ENCODE results near the gene PCMT1. TPM values are rescaled to one million over a fixed set of nuclear protein-coding genes. Genes with fewer than 3 reads are reported as not detected.
"Not testable (repeated sequence)": the region's sequence is repeated elsewhere in the genome, so short reads cannot be mapped to it uniquely, and the experiment has no call there.

PCMT1 gene
- total RNA-seq, 1 donor from 2014 or later: 133 TPM

DNA sequence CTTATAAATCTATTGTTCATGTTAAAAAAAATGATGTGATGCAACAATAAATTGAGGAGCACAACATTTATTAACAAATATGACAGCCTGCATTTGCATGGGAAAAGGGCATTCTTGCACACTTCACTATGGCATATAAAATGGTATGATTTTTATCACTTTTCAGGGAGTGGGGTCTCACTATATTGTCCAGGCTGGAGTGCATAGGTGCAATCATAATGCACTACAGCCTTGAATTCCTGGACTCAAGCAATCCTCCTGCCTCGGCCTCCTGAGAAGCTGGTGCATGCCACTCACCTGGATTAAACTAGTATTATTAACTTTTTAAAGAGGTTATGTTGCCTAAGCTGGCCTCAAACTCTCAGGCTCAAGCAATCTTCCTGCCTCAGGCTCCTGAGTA lies 14.6 kb upstream of the PCMT1 start:
- Histone ChIP-seq H3K9me3 (ENCODE audit: low read depth) (no peaks in the 10 kb centered on the region), H2AFZ (replicated peaks) (no peak overlapping the region), H3K4me2 (no peak overlapping the region), H3K9ac (no peak overlapping the region), H3K27me3 (no peaks in the 10 kb centered on the region), H3K79me2 (ENCODE audit: low read depth) (no peaks in the 10 kb centered on the region), H3K27ac (no peak overlapping the region), H3F3A (ENCODE audit: low read depth) (no peaks in the 10 kb centered on the region), H3K4me1 (no peaks in the 10 kb centered on the region), H4K20me1 (ENCODE audit: low read depth) (no peaks in the 10 kb centered on the region), H3K36me3 (peaks cover 15% of the 10 kb centered on the region), H3K4me3 (no peak overlapping the region)
- Mint-ChIP-seq H3K4me1 (no peaks in the 10 kb centered on the region), H3K9me3 (no peaks in the 10 kb centered on the region), H3K27me3 (ENCODE audit: insufficient read depth, low read depth) (no peaks in the 10 kb centered on the region), H3K4me3 (no peak overlapping the region), H3K27ac (no peak overlapping the region), H3K36me3 (peaks cover 12% of the 10 kb centered on the region)
- no peak for DNase-seq (ENCODE audit: low spot score)
- no peak for TF ChIP-seq EZH2 (IDR thresholded peaks at IDR 0.05)
- TF ChIP-seq, protein P1, sequence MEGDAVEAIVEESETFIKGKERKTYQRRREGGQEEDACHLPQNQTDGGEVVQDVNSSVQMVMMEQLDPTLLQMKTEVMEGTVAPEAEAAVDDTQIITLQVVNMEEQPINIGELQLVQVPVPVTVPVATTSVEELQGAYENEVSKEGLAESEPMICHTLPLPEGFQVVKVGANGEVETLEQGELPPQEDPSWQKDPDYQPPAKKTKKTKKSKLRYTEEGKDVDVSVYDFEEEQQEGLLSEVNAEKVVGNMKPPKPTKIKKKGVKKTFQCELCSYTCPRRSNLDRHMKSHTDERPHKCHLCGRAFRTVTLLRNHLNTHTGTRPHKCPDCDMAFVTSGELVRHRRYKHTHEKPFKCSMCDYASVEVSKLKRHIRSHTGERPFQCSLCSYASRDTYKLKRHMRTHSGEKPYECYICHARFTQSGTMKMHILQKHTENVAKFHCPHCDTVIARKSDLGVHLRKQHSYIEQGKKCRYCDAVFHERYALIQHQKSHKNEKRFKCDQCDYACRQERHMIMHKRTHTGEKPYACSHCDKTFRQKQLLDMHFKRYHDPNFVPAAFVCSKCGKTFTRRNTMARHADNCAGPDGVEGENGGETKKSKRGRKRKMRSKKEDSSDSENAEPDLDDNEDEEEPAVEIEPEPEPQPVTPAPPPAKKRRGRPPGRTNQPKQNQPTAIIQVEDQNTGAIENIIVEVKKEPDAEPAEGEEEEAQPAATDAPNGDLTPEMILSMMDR (IDR thresholded peaks at IDR 0.05): no peak
- no peak for TF ChIP-seq EZH2phosphoT487 (IDR thresholded peaks at IDR 0.05)

DNA sequence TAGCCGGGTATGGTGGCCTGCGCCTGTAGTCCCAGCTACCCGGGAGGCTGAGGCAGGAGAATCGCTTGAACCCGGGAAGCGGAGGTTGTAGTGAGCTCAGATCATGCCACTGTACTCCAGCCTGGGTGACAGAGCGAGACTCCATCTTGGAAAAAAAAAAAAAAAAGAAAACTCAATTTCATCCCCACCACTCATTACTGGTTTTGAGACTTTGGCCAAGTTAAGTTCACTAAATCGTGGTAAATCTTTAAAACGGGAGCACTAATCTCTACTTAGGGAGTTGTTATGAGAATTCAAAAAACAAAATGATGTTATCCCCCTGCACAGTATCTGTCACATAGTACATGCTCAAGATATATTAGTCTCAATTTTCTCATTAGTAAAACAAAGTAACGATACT lies 4.3 kb upstream of the PCMT1 start:
- peak overlapping the region; percentile 76 for H3K4me2 ChIP-seq
- not testable (repeated sequence) for H2AFZ ChIP-seq (replicated peaks)

DNA sequence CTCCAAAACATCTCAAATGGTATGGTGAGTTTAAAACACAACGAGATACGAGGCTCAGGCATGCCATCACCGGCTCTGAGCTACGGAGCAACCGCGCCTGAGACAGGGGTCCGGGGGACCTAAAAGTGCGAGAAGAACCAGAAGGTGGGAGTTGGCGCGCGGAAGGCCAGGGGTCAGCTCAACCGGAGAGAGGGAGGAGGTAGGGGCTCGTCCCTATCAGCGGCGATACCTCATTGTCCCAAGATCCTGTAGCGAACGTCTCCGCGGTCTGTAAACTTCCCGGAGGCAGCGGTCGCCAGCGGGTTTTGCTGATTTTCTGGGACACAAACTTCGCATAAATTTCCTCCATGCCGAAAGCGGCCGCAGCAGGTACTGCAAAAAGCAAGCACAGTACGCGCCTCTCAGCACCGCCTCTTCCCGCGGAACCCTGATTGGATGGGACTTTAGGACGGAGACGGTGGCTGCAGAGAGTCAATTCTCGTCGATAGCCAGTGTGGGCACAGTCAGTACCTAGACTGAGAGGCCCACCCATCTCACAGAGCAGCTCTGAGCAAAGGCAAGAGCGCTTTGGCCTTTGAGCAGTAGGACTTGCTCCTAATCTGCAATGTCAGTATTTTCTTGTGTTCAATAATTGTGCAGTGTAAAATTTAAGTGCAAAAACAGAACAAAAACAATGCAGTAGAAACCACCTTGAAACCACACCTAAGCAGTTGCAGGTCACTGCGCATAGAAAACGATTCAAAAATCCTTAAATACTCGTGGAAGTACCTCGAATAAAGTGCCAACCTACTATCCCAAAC lies 3.2 kb upstream of the PCMT1 start, which contains the start of gene NUP43:
Gene NUP43, minus strand, starts transcription at position 383 of the 800 bp plus-strand sequence. Its CDS starts 34 bp downstream, at position 349.
- H3F3A ChIP-seq (ENCODE audit: low read depth): peaks cover 20% of the 10 kb centered on the region
- no peaks in the 10 kb centered on the region for H3K9me3 Mint-ChIP-seq
- peak within 1 kb of the TSS; percentile 67 for H2AFZ ChIP-seq (replicated peaks)
- DNase-seq (ENCODE audit: low spot score): peak; percentile 92
- H3K4me3 ChIP-seq: peak within 1 kb of the TSS; percentile 73
- peaks cover 7% of the 10 kb centered on the region for H3K36me3 Mint-ChIP-seq
- no peaks in the 10 kb centered on the region for H3K27me3 Mint-ChIP-seq (ENCODE audit: insufficient read depth, low read depth)
- peak within 1 kb of the TSS; percentile 93 for H3K27ac Mint-ChIP-seq
- no peaks in the 10 kb centered on the region for H3K36me3 ChIP-seq
- no peaks in the 10 kb centered on the region for H3K9me3 ChIP-seq (ENCODE audit: low read depth)
- peak within 1 kb of the TSS; percentile 32 for H3K27ac ChIP-seq
- peaks cover 14% of the 10 kb centered on the region for H3K4me1 ChIP-seq
- no peaks in the 10 kb centered on the region for H3K27me3 ChIP-seq
- H3K4me3 Mint-ChIP-seq: peak within 1 kb of the TSS; percentile 98
- H3K79me2 ChIP-seq (ENCODE audit: low read depth): peaks cover 49% of the 10 kb centered on the region
- peak within 1 kb of the TSS; percentile 76 for H3K4me2 ChIP-seq
- H3K4me1 Mint-ChIP-seq: peaks cover 22% of the 10 kb centered on the region
- TF ChIP-seq EZH2phosphoT487 (IDR thresholded peaks at IDR 0.05) (no peak), EZH2 (IDR thresholded peaks at IDR 0.05) (no peak)
- TF ChIP-seq, protein P1 (IDR thresholded peaks at IDR 0.05): peak; percentile 46
- H3K9ac ChIP-seq: peak within 1 kb of the TSS; percentile 70
- peaks cover 13% of the 10 kb centered on the region for H4K20me1 ChIP-seq (ENCODE audit: low read depth)

More for the DNA sequence above, 4.3 kb upstream of the PCMT1 start:
- not testable (repeated sequence) for H3K9me3 Mint-ChIP-seq; H3K4me1 ChIP-seq; H3K27me3 ChIP-seq; H3K27ac Mint-ChIP-seq; H3K9me3 ChIP-seq (ENCODE audit: low read depth); H4K20me1 ChIP-seq (ENCODE audit: low read depth); DNase-seq (ENCODE audit: low spot score); H3K27ac ChIP-seq; H3K36me3 ChIP-seq; H3K27me3 Mint-ChIP-seq (ENCODE audit: insufficient read depth, low read depth)
- Histone ChIP-seq H3K79me2 (ENCODE audit: low read depth) (peaks cover 38% of the 10 kb centered on the region), H3F3A (ENCODE audit: low read depth) (peaks cover 15% of the 10 kb centered on the region), H3K9ac (peak overlapping the region; percentile 70), H3K4me3 (peak overlapping the region; percentile 73)
- Mint-ChIP-seq H3K4me3 (peak overlapping the region; percentile 98), H3K36me3 (peaks cover 12% of the 10 kb centered on the region), H3K4me1 (peaks cover 16% of the 10 kb centered on the region)

DNA sequence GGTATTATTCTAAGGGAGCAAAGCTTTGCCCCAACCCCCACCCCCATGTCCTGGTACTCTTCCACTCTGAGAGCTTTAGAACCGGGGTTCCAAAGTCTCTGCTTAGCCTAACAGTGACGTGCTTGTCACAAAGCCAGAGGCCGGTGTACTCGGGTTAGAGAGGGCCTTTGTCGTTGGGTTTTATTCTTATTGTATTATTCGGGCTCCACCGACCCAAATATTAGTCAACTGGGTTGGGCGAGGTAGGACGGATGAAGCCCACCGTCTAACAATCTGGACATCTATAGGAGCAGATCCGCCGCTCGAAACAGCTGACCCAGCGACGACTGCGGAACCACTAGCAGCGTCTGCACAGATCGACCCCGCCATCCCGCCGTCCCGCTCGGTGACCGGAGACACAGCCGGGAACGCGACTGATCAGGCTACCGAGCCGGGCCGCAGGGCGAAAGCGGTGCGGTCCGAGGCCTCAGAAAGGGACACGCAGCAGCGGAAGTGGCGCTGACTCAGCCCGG lies 403 bp upstream of the PCMT1 start:
- not testable (repeated sequence) for H3K36me3 Mint-ChIP-seq; H3K27me3 Mint-ChIP-seq (ENCODE audit: insufficient read depth, low read depth); H3K36me3 ChIP-seq; H3K9me3 Mint-ChIP-seq; H3K9me3 ChIP-seq (ENCODE audit: low read depth); H3K27me3 ChIP-seq; H3K27ac ChIP-seq; H3K9ac ChIP-seq; DNase-seq (ENCODE audit: low spot score)
- Histone ChIP-seq H3F3A (ENCODE audit: low read depth) (peaks cover 20% of the 10 kb centered on the region), H2AFZ (replicated peaks) (peak overlapping the region; percentile 78), H3K79me2 (ENCODE audit: low read depth) (peaks cover 67% of the 10 kb centered on the region), H3K4me2 (peak overlapping the region; percentile 93), H4K20me1 (ENCODE audit: low read depth) (peaks cover 26% of the 10 kb centered on the region), H3K4me3 (peak overlapping the region; percentile 96), H3K4me1 (peaks cover 14% of the 10 kb centered on the region)
- Mint-ChIP-seq H3K27ac (peak overlapping the region; percentile 69), H3K4me1 (peaks cover 25% of the 10 kb centered on the region), H3K4me3 (peak overlapping the region; percentile 94)

Data from neural progenitor cell (in vitro differentiated cells).